Liver (tissue), 9 donors: ENCODE data around the gene NFU1. TPM values are rescaled to one million over a fixed set of nuclear protein-coding genes. Genes with fewer than 3 reads are reported as not detected.

Experiments used
- DNase-seq: peaks from one replicate; pipeline ENCODE4 v3.0.0-alpha.2; 2017; ENCODE audit warnings: low spot score
- H3K27ac ChIP-seq, 2 donors: one replicate each; pipeline ENCODE4 v1.7.0; 2013; ENCODE audit warnings: inconsistent platforms in 2 of 2, low read length in 2 of 2, control low read depth in 1 of 2, low read depth in 1 of 2, mild to moderate bottlenecking in 1 of 2
- H3K27me3 ChIP-seq, 4 donors: one replicate each; pipeline versions ENCODE4 v1.6.1 to v1.7.0; 2013; ENCODE audit warnings: low read length in 3 of 4, inconsistent platforms in 1 of 4, mild to moderate bottlenecking in 1 of 4, moderate library complexity in 1 of 4; ENCODE audit not compliant: control insufficient read depth in 4 of 4, insufficient read depth in 4 of 4
- H3K36me3 ChIP-seq, 4 donors: one replicate each; pipeline versions ENCODE4 v1.6.1 to v1.7.0; 2013; ENCODE audit warnings: low read length in 3 of 4, mild to moderate bottlenecking in 3 of 4, low read depth in 1 of 4, moderate library complexity in 1 of 4; ENCODE audit not compliant: control insufficient read depth in 4 of 4, insufficient read depth in 3 of 4
- H3K4me1 ChIP-seq, 4 donors: one replicate each; pipeline versions ENCODE4 v1.6.1 to v1.7.0; 2013; ENCODE audit warnings: low read length in 3 of 4, mild to moderate bottlenecking in 3 of 4, moderate library complexity in 1 of 4; ENCODE audit not compliant: control insufficient read depth in 4 of 4, insufficient read depth in 4 of 4
- H3K4me3 ChIP-seq, 3 donors: one replicate each; pipeline versions ENCODE4 v1.6.1 to v1.7.0; 2013; ENCODE audit warnings: low read length in 3 of 3, control low read depth in 1 of 3, low read depth in 1 of 3, mild to moderate bottlenecking in 1 of 3
- H3K9ac ChIP-seq, 2 donors: one replicate each; pipeline ENCODE4 v1.7.0; 2013; ENCODE audit warnings: low read length in 2 of 2, mild to moderate bottlenecking in 2 of 2, moderate library complexity in 2 of 2, control low read depth in 1 of 2, low read depth in 1 of 2
- H3K9me3 ChIP-seq, 4 donors: one replicate each; pipeline versions ENCODE4 v1.6.1 to v1.7.0; 2013; ENCODE audit warnings: low read length in 3 of 4; ENCODE audit not compliant: control insufficient read depth in 4 of 4
- ATF3 ChIP-seq: IDR thresholded peaks from 2 replicates; pipeline ENCODE4 v1.6.1; 2016; ENCODE audit warnings: antibody characterized with exemption
- CTCF ChIP-seq: fragments of 150-350 bp; IDR thresholded peaks from 2 replicates; pipeline ENCODE4 v1.5.1; 2017; ENCODE audit warnings: improper control_type of control experiment, low read depth, low read length; ENCODE audit not compliant: missing input control
- FOXA1 ChIP-seq: IDR thresholded peaks from 2 replicates; pipeline ENCODE4 v1.6.1; 2016; ENCODE audit warnings: antibody characterized with exemption
- FOXA2 ChIP-seq: IDR thresholded peaks from 2 replicates; pipeline ENCODE4 v1.6.1; 2016; ENCODE audit warnings: antibody characterized with exemption
- GABPA ChIP-seq, 2 donors: IDR thresholded peaks in 1 of 2; conservative IDR thresholded peaks in 1 of 2; 2 replicates each; pipeline ENCODE4 v1.6.1; 2016; ENCODE audit warnings: antibody characterized with exemption in 2 of 2, mild to moderate bottlenecking in 1 of 2, moderate library complexity in 1 of 2
- HNF4A ChIP-seq, 2 donors: conservative IDR thresholded peaks; 2 replicates each; pipeline ENCODE4 v1.6.1; 2016; ENCODE audit warnings: antibody characterized with exemption in 2 of 2, mild to moderate bottlenecking in 2 of 2
- HNF4G ChIP-seq: IDR thresholded peaks from 2 replicates; pipeline ENCODE4 v1.6.1; 2016; ENCODE audit warnings: antibody characterized with exemption
- JUND ChIP-seq, 2 donors: IDR thresholded peaks; 2 replicates each; pipeline ENCODE4 v1.6.1; 2016; ENCODE audit warnings: antibody characterized with exemption in 2 of 2
- MAX ChIP-seq: IDR thresholded peaks from 2 replicates; pipeline ENCODE4 v1.6.1; 2016; ENCODE audit warnings: antibody characterized with exemption
- NR2F2 ChIP-seq: IDR thresholded peaks from 2 replicates; pipeline ENCODE4 v1.6.1; 2016; ENCODE audit warnings: antibody characterized with exemption
- RAD21 ChIP-seq, 2 donors: IDR thresholded peaks; 2 replicates each; pipeline ENCODE4 v1.6.1; 2016; ENCODE audit warnings: antibody characterized with exemption in 2 of 2, mild to moderate bottlenecking in 2 of 2
- REST ChIP-seq: IDR thresholded peaks from 2 replicates; pipeline ENCODE4 v1.6.1; 2016; ENCODE audit warnings: antibody characterized with exemption, mild to moderate bottlenecking
- RXRA ChIP-seq, 2 donors: IDR thresholded peaks; 2 replicates each; pipeline ENCODE4 v1.6.1; 2017 to 2018; ENCODE audit warnings: antibody characterized with exemption in 2 of 2, mild to moderate bottlenecking in 1 of 2
- TAF1 ChIP-seq: conservative IDR thresholded peaks from 2 replicates; pipeline ENCODE4 v1.6.1; 2016; ENCODE audit warnings: antibody characterized with exemption, mild to moderate bottlenecking
- ZBTB33 ChIP-seq: IDR thresholded peaks from 2 replicates; pipeline ENCODE4 v1.6.1; 2016; ENCODE audit warnings: antibody characterized with exemption
- WGBS: extraction: QIAGEN DNeasy Blood & Tissue Kit; methylation state at CpG from one replicate; pipeline ENCODE4 v1.1.7; 2013; 5-methylcytosine and 5-hydroxymethylcytosine counted together
- polyA plus RNA-seq, 2 donors: library from polyadenylated mRNA; stranded (reverse) in 1 of 2; unstranded in 1 of 2; fragments of 200-250 nt in 1 of 2; fragments of >200 nt in 1 of 2; fragmentation: Nextera tagmentation in 1 of 2; extraction: Ambion mirVana in 1 of 2; gene quantifications; one replicate each; pipeline versions ENCODE4 v1.2.1 to v1.2.3, GENCODE V29; 2013 to 2015
- total RNA-seq, 2 donors: library from RNA; depleted of rRNA; stranded (reverse); fragments of >200 nt; gene quantifications; one replicate each; pipeline ENCODE4 v1.2.3, GENCODE V29; 2014
- donor health status: healthy.
- donor health status: healthy.
- donor health status: healthy.
- donor health status: healthy.
- donor health status: healthy.

NFU1 gene
- total and polyA plus RNA-seq, 4 donors = 7.4 to 37.4 (median 16.0) TPM

DNA sequence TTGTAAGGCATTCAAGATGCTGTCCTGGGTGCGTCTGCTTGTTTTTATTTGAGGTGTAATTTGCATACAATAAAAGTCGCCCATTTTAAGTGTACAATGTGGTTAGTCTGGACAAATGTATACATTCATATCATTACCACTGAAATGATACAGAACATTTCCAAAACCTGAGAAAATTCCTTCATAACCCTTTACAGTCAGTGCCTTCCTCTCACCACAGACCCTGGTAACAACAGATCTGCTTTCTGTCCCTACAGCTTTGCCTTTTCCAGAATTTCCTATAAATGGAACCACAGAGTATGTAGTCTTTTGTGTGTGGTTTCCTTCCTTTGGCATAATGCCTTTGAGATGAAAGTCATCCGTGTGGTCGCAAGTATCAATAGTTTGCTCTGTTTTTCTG is 45.8 kb upstream of the NFU1 start:
- Histone ChIP-seq H3K36me3 (peaks cover 0 to 3% (median 2%) of the 10 kb centered on the region in 4 donors), H3K27me3 (no peaks in the 10 kb centered on the region), H3K9me3 (no peaks in the 10 kb centered on the region), H3K4me3 (no peak overlapping the region), H3K9ac (no peak overlapping the region), H3K4me1 (no peaks in the 10 kb centered on the region), H3K27ac (no peak overlapping the region)
- 79% methylated on average over 4 of the region's 4 CpGs for WGBS
- TF ChIP-seq RAD21 (IDR thresholded peaks at IDR 0.05) = no peak
- TF ChIP-seq FOXA2 = no peak
- no peak for TF ChIP-seq REST
- no peak for TF ChIP-seq CTCF
- TF ChIP-seq RXRA (IDR thresholded peaks at IDR 0.05) = no peak
- TF ChIP-seq JUND (IDR thresholded peaks at IDR 0.05) = no peak
- TF ChIP-seq ZBTB33 = no peak
- TF ChIP-seq HNF4A (conservative IDR thresholded peaks at IDR 0.05) = no peak
- no peak for TF ChIP-seq ATF3
- TF ChIP-seq HNF4G = no peak
- no peak for TF ChIP-seq GABPA (IDR thresholded peaks at IDR 0.05 in 1 of 2, conservative IDR thresholded peaks at IDR 0.05 in 1 of 2)
- DNase-seq = no peak

- DNase-seq = no peak
- no peak overlapping the region for H3K4me3 ChIP-seq
- no peak overlapping the region for H3K9ac ChIP-seq
- H3K27me3 ChIP-seq = no peaks in the 10 kb centered on the region
- H3K27ac ChIP-seq = no peak overlapping the region
- no peaks in the 10 kb centered on the region for H3K9me3 ChIP-seq
- 88% methylated on average over 3 of the region's 3 CpGs for WGBS
- peaks cover 0 to 3% (median 2%) of the 10 kb centered on the region in 4 donors for H3K36me3 ChIP-seq
- H3K4me1 ChIP-seq = no peaks in the 10 kb centered on the region
- TF ChIP-seq GABPA (IDR thresholded peaks at IDR 0.05 in 1 of 2, conservative IDR thresholded peaks at IDR 0.05 in 1 of 2) = no peak
- TF ChIP-seq JUND (IDR thresholded peaks at IDR 0.05) = no peak
- TF ChIP-seq NR2F2 = no peak
- no peak for TF ChIP-seq ATF3
- TF ChIP-seq REST = no peak
- no peak for TF ChIP-seq TAF1
- no peak for TF ChIP-seq ZBTB33
- no peak for TF ChIP-seq FOXA2
- no peak for TF ChIP-seq MAX
- TF ChIP-seq RAD21 (IDR thresholded peaks at IDR 0.05) = no peak
- TF ChIP-seq FOXA1 = no peak
- TF ChIP-seq HNF4G = no peak
- TF ChIP-seq HNF4A (conservative IDR thresholded peaks at IDR 0.05) = no peak
Observed at GRCh38 chr2:69482471-69482870, 45.2 kb upstream of the NFU1 start.
